ENCODE measurements around the gene JPH4.

The JPH4 gene

DNA sequence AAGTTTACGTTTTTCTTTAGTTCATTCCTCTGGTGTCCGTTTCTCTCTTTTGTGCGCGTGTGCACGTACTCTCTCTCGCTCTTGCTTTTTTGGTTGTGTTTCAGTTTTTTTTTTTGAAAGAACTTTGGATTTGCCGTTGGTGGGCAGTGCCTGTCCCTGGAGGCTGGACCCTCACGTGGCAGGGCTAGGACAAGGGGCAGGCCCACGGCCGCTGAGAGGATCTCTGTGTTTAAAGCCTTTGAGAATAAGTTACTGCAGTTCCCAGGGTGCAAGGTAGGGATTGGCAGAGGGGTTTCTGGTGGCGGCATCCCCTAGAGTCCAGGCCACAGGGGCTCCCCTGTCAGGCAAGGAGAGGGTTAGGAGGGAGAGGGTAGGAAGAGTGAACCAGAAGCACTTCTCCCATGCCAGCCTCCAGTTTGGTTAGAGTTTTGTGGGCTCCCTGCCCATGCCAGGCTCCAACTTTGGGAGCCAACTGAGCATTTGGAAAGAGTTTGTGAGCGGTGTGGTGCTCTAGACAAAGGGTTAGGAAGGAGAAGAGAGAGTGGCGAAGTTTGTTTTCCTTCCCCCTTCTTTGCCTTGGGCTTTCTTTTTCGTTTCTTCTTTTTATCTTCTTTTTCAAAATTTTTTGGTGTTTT, 57.6 kb downstream of the JPH4 start:
- H3K4me3 ChIP-seq (ENCODE audit: low read length): no peak overlapping the region

DNA sequence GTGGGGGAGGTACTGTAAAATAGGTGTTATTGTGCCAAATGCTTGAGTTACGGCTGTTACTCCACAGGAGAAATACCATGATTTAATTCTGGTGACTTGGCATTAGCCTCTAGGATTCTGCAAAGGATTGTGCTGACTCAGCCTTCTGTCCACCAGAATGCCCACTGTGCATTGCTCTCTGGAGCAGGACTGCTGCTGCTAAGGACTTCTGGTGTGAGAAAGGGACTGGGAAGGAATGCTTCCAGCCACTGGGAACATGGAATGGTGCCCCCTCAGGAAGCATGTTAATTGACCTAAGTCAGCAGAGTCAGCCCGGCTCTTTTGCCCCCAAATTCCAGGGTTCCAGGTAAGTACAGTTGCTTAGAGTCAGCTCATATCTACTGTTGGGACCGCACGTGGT, 59.9 kb downstream of the JPH4 start:
- no peak overlapping the region for H3K4me3 ChIP-seq (ENCODE audit: low read length)
- DNase-seq (ENCODE audit: low read depth, low spot score): no peak

More for the DNA sequence above, 57.6 kb downstream of the JPH4 start:
- DNase-seq (ENCODE audit: low read depth, low spot score): no peak

Data from Jurkat, Clone E6-1 (cell line).